Mesenchymal stem cell (in vitro differentiated cells and primary cell): Measurements from ENCODE around the gene FOXB2.

Experiments
- DNase-seq: peaks from one replicate; pipeline ENCODE4 v3.0.0-alpha.2; 2013
- H2AFZ ChIP-seq: one replicate; pipeline ENCODE4 v1.6.1; 2013; ENCODE audit warnings: low read depth, mild to moderate bottlenecking, control low read depth, inconsistent platforms, low read length, moderate library complexity
- H2AK5ac ChIP-seq: 2 replicates; pipeline ENCODE4 v1.6.1; 2013; ENCODE audit warnings: low read length, moderate library complexity, mild to moderate bottlenecking, inconsistent platforms; ENCODE audit not compliant: severe bottlenecking
- H2BK120ac ChIP-seq: one replicate; pipeline ENCODE4 v1.6.1; 2013; ENCODE audit warnings: low read depth, mild to moderate bottlenecking, inconsistent platforms, low read length, moderate library complexity
- H2BK12ac ChIP-seq, 2 experiments: one replicate each; pipeline ENCODE4 v1.6.1; 2013; ENCODE audit warnings: inconsistent platforms in 2 of 2, low read length in 2 of 2, mild to moderate bottlenecking in 2 of 2, moderate library complexity in 2 of 2, control low read depth in 1 of 2
- H2BK15ac ChIP-seq: one replicate; pipeline ENCODE4 v1.6.1; 2013; ENCODE audit warnings: mild to moderate bottlenecking, low read depth, inconsistent platforms; ENCODE audit not compliant: poor library complexity, severe bottlenecking
- H2BK5ac ChIP-seq: 2 replicates; pipeline ENCODE4 v1.6.1; 2013; ENCODE audit warnings: low read depth, mild to moderate bottlenecking, low read length, control low read depth, inconsistent platforms; ENCODE audit not compliant: poor library complexity, severe bottlenecking
- H3K14ac ChIP-seq, 2 experiments: one replicate each; pipeline ENCODE4 v1.6.1; 2013; ENCODE audit warnings: inconsistent platforms in 2 of 2, low read length in 2 of 2, control low read depth in 1 of 2, mild to moderate bottlenecking in 1 of 2, moderate library complexity in 1 of 2
- H3K18ac ChIP-seq, 2 experiments: one replicate each; pipeline ENCODE4 v1.6.1; 2013; ENCODE audit warnings: inconsistent platforms in 2 of 2, low read length in 2 of 2, control low read depth in 1 of 2, low read depth in 1 of 2, mild to moderate bottlenecking in 1 of 2
- H3K23ac ChIP-seq, 2 experiments: one replicate each; pipeline ENCODE4 v1.6.1; 2013; ENCODE audit warnings: inconsistent platforms in 2 of 2, low read length in 2 of 2, mild to moderate bottlenecking in 2 of 2, moderate library complexity in 2 of 2, control low read depth in 1 of 2
- H3K27ac ChIP-seq: 2 replicates; pipeline ENCODE4 v1.5.1; 2013; ENCODE audit warnings: mild to moderate bottlenecking, moderate library complexity, low read length, control low read depth, inconsistent platforms; ENCODE audit not compliant: poor library complexity, severe bottlenecking
- H3K27me3 ChIP-seq, 2 experiments: 2 replicates each; pipeline versions ENCODE4 v1.6.1 to v1.7.0; 2013; ENCODE audit warnings: low read length in 2 of 2, mild to moderate bottlenecking in 2 of 2, moderate library complexity in 2 of 2, control low read depth in 1 of 2, inconsistent platforms in 1 of 2; ENCODE audit not compliant: control insufficient read depth in 1 of 2, insufficient read depth in 1 of 2
- H3K36me3 ChIP-seq, 2 experiments: 2 replicates each; pipeline versions ENCODE4 v1.6.1 to v1.7.0; 2013; ENCODE audit warnings: low read length in 2 of 2, control low read depth in 1 of 2, inconsistent platforms in 1 of 2, low read depth in 1 of 2, mild to moderate bottlenecking in 1 of 2; ENCODE audit not compliant: insufficient read depth in 2 of 2, control insufficient read depth in 1 of 2
- H3K4ac ChIP-seq, 2 experiments: one replicate each; pipeline ENCODE4 v1.6.1; 2013; ENCODE audit warnings: inconsistent platforms in 2 of 2, low read length in 2 of 2, mild to moderate bottlenecking in 2 of 2, moderate library complexity in 2 of 2, control low read depth in 1 of 2, low read depth in 1 of 2
- H3K4me1 ChIP-seq: 2 replicates; pipeline ENCODE4 v1.6.1; 2013; ENCODE audit warnings: low read depth, low read length, control low read depth; ENCODE audit not compliant: control insufficient read depth, insufficient read depth
- H3K4me2 ChIP-seq: 2 replicates; pipeline ENCODE4 v1.6.1; 2013; ENCODE audit warnings: low read length, mild to moderate bottlenecking, inconsistent platforms; ENCODE audit not compliant: poor library complexity, severe bottlenecking
- H3K4me3 ChIP-seq, 2 experiments: 2 replicates each; pipeline versions ENCODE4 v1.5.1 to v1.7.0; 2013; ENCODE audit warnings: low read length in 2 of 2, mild to moderate bottlenecking in 2 of 2, control low read depth in 1 of 2, low read depth in 1 of 2; ENCODE audit not compliant: insufficient read depth in 1 of 2
- H3K79me1 ChIP-seq: replicated peaks from 2 replicates; pipeline ENCODE4 v1.6.1; 2013; ENCODE audit warnings: mild to moderate bottlenecking, control low read depth, low read length, inconsistent platforms; ENCODE audit not compliant: poor library complexity, severe bottlenecking
- H3K9ac ChIP-seq: 2 replicates; pipeline ENCODE4 v1.7.0; 2013; ENCODE audit warnings: mild to moderate bottlenecking, low read length, moderate library complexity
- H3K9me3 ChIP-seq: 2 replicates; pipeline ENCODE4 v1.7.0; 2013; ENCODE audit warnings: mild to moderate bottlenecking, low read length; ENCODE audit not compliant: control insufficient read depth
- H4K8ac ChIP-seq: one replicate; pipeline ENCODE4 v1.6.1; 2013; ENCODE audit warnings: inconsistent platforms, mild to moderate bottlenecking, low read length, moderate library complexity
- H4K91ac ChIP-seq: one replicate; pipeline ENCODE4 v1.6.1; 2013; ENCODE audit warnings: mild to moderate bottlenecking, low read length, inconsistent platforms
- WGBS: methylation state at CpG from one replicate; pipeline ENCODE4 v1.1.7; 2013; ENCODE audit warnings: mixed read lengths; 5-methylcytosine and 5-hydroxymethylcytosine counted together

The FOXB2 gene

GRCh38 chr9:76989501-76989900 is 30.0 kb upstream of the FOXB2 start:
- peaks cover 0 to 13% of the 10 kb centered on the region in 2 experiments for H3K27me3 ChIP-seq
- no peak overlapping the region for H2AFZ ChIP-seq
- no peak overlapping the region for H2BK12ac ChIP-seq
- no peaks in the 10 kb centered on the region for H3K36me3 ChIP-seq
- no peak overlapping the region for H3K14ac ChIP-seq
- DNase-seq = no peak
- no peak overlapping the region for H3K18ac ChIP-seq
- WGBS = 56% methylated on average over 3 of the region's 3 CpGs
- H3K4ac ChIP-seq = no peak overlapping the region
- no peak overlapping the region for H3K4me2 ChIP-seq
- H3K4me1 ChIP-seq = peaks cover under 1% of the 10 kb centered on the region
- no peak overlapping the region for H2BK15ac ChIP-seq
- H3K79me1 ChIP-seq = no peaks in the 10 kb centered on the region
- no peak overlapping the region for H2BK120ac ChIP-seq
- H2AK5ac ChIP-seq = no peak overlapping the region
- H4K8ac ChIP-seq = no peak overlapping the region
- no peak overlapping the region for H3K4me3 ChIP-seq
- H3K27ac ChIP-seq = no peak overlapping the region
- H2BK5ac ChIP-seq = no peak overlapping the region
- H3K9ac ChIP-seq = no peak overlapping the region
- H3K23ac ChIP-seq = no peak overlapping the region
- H3K9me3 ChIP-seq = no peaks in the 10 kb centered on the region
- H4K91ac ChIP-seq = no peak overlapping the region

DNA sequence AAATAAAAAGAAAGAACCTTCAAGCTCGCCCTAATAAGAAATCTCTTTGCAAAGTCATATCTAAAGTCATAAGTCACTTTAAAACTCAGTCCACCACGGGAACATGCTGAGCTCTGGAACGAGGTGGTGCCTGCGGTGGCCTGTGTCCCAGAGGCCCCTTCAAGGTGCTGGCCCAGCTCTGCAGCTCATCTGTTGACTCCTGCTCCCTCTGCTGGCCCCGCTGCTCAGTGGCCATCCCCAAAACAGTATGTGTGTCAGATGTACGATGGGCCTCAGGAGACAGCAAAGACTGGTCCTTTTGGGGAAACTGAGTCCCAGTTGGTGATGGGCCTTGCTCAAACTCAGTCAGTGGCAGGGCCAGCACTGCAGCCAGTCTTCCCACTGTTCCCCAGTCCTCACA is 22.8 kb upstream of the FOXB2 start:
- Histone ChIP-seq H3K36me3 (no peaks in the 10 kb centered on the region), H3K14ac (no peak overlapping the region), H3K9ac (no peak overlapping the region), H3K27me3 (peaks cover 0 to 33% of the 10 kb centered on the region in 2 experiments), H2BK15ac (no peak overlapping the region), H2BK120ac (no peak overlapping the region), H4K91ac (no peak overlapping the region), H2AK5ac (no peak overlapping the region), H2BK12ac (no peak overlapping the region), H4K8ac (no peak overlapping the region), H3K23ac (no peak overlapping the region), H3K79me1 (no peaks in the 10 kb centered on the region), H3K4me2 (no peak overlapping the region), H3K4me1 (no peaks in the 10 kb centered on the region), H3K27ac (no peak overlapping the region), H3K18ac (no peak overlapping the region), H2BK5ac (no peak overlapping the region), H3K4ac (no peak overlapping the region), H3K9me3 (no peaks in the 10 kb centered on the region), H3K4me3 (no peak overlapping the region), H2AFZ (no peak overlapping the region)
- 25% methylated on average over 6 of the region's 6 CpGs for WGBS
- DNase-seq = peak; percentile 30

DNA sequence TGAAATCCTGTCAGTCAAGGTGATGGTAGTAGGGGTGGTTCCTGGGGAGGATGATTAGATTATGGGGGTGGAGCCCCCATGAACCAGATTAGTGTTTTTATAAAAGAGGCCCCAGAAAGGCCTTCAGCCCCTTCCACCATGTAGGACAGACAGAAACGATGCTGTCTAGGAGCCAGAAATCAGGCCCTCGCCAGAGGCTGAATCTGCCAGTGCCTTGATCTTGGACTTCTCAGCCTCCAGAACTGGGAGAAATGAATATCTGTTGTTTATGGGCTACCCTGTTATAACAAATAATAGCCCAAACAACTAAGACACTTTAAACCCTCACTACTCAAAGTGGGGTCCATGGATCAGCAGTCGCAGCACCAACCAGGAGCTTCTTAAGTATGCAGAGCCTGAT is 20.2 kb upstream of the FOXB2 start:
- H3K14ac ChIP-seq = no peak overlapping the region
- H3K4me2 ChIP-seq = no peak overlapping the region
- H3K18ac ChIP-seq = no peak overlapping the region
- no peaks in the 10 kb centered on the region for H3K9me3 ChIP-seq
- WGBS = 95% methylated on average over 1 of the region's 3 CpGs
- no peak for DNase-seq
- no peak overlapping the region for H3K9ac ChIP-seq
- H3K23ac ChIP-seq = no peak overlapping the region
- no peak overlapping the region for H2AFZ ChIP-seq
- H3K4me3 ChIP-seq = no peak overlapping the region
- H2BK12ac ChIP-seq = no peak overlapping the region
- no peak overlapping the region for H3K27ac ChIP-seq
- no peak overlapping the region for H2AK5ac ChIP-seq
- no peak overlapping the region for H3K4ac ChIP-seq
- H3K4me1 ChIP-seq = no peaks in the 10 kb centered on the region
- no peak overlapping the region for H4K91ac ChIP-seq
- no peak overlapping the region for H2BK120ac ChIP-seq
- H2BK5ac ChIP-seq = no peak overlapping the region
- H2BK15ac ChIP-seq = no peak overlapping the region
- peaks cover 7 to 50% of the 10 kb centered on the region in 2 experiments for H3K27me3 ChIP-seq
- no peaks in the 10 kb centered on the region for H3K36me3 ChIP-seq
- H3K79me1 ChIP-seq = no peaks in the 10 kb centered on the region
- H4K8ac ChIP-seq = no peak overlapping the region

DNA sequence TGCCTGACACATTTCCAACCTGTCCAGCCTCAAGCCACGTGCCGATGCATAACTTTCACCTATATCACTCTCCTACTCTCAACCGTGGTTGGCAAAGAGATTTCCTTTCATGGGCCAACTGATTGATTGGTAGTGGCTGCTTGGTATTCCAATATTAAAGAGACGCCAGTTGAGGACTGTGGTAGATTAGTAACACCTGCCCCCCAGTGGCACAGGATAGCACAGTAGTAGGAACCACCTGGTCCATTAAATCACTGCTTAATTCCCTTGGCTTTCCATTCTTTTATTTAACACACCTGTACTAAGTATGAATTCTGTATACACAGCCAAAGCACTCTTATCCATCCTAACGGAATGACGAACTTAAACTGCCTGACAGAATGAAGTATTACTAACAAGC is 19.1 kb upstream of the FOXB2 start:
- no peak overlapping the region for H3K9ac ChIP-seq
- H3K4ac ChIP-seq = no peak overlapping the region
- no peak overlapping the region for H3K18ac ChIP-seq
- no peaks in the 10 kb centered on the region for H3K4me1 ChIP-seq
- H2AK5ac ChIP-seq = no peak overlapping the region
- no peak overlapping the region for H2BK12ac ChIP-seq
- no peak overlapping the region for H3K27ac ChIP-seq
- H2AFZ ChIP-seq = no peak overlapping the region
- H3K79me1 ChIP-seq = no peaks in the 10 kb centered on the region
- H3K4me2 ChIP-seq = no peak overlapping the region
- no peak for DNase-seq
- H3K27me3 ChIP-seq = peaks cover 9 to 50% of the 10 kb centered on the region in 2 experiments
- H2BK15ac ChIP-seq = no peak overlapping the region
- no peak overlapping the region for H4K8ac ChIP-seq
- no peak overlapping the region for H3K14ac ChIP-seq
- H2BK5ac ChIP-seq = no peak overlapping the region
- H3K4me3 ChIP-seq = no peak overlapping the region
- H4K91ac ChIP-seq = no peak overlapping the region
- WGBS = 75% methylated on average over 4 of the region's 6 CpGs
- H2BK120ac ChIP-seq = no peak overlapping the region
- peaks cover under 1% of the 10 kb centered on the region for H3K9me3 ChIP-seq
- H3K36me3 ChIP-seq = no peaks in the 10 kb centered on the region
- no peak overlapping the region for H3K23ac ChIP-seq
